Tibial nerve (tissue), 3 donors: ENCODE data around the gene SERPINA1.

Experiments
- CTCF ChIP-seq, 5 experiments: fragments of 200-600 bp in 3 of 5; fragments of 450-650 bp in 2 of 5; sonication (generic) in 3 of 5; IDR thresholded peaks; one replicate each; pipeline ENCODE4 v1.5.1; 2016 to 2019; ENCODE audit warnings: antibody characterized with exemption in 5 of 5, mild to moderate bottlenecking in 3 of 5, moderate library complexity in 2 of 5
- POLR2A ChIP-seq, 2 donors: fragments of 450-650 bp; IDR thresholded peaks; one replicate each; pipeline ENCODE4 v1.6.1; 2017; ENCODE audit warnings: antibody characterized with exemption in 2 of 2, mild to moderate bottlenecking in 2 of 2, moderate library complexity in 2 of 2

- TF ChIP-seq POLR2A (IDR thresholded peaks at IDR 0.05) = no peak
- no peak for TF ChIP-seq CTCF (IDR thresholded peaks at IDR 0.05)
These were observed 14.3 kb downstream of the SERPINA1 start for GRCh38 chr14:94374116-94374515.
